SK-N-MC (cell line): ENCODE results near the gene VIT.

Source experiments
- EZH2 ChIP-seq: fragments of 200-600 bp; sonication (generic); IDR thresholded peaks from one replicate; pipeline ENCODE4 v1.6.1; 2017; ENCODE audit warnings: antibody characterized with exemption
- FOXP2 ChIP-seq: optimal IDR thresholded peaks from 2 replicates; pipeline ENCODE3; 2011; ENCODE audit warnings: mild to moderate bottlenecking, moderate library complexity; ENCODE audit not compliant: insufficient read depth; ENCODE audit errors: extremely low read length, control extremely low read depth
- POLR2AphosphoS5 ChIP-seq: IDR thresholded peaks from 2 replicates; pipeline ENCODE4 v1.6.1; 2012; ENCODE audit warnings: mild to moderate bottlenecking, low read depth, low read length, borderline replicate concordance

DNA sequence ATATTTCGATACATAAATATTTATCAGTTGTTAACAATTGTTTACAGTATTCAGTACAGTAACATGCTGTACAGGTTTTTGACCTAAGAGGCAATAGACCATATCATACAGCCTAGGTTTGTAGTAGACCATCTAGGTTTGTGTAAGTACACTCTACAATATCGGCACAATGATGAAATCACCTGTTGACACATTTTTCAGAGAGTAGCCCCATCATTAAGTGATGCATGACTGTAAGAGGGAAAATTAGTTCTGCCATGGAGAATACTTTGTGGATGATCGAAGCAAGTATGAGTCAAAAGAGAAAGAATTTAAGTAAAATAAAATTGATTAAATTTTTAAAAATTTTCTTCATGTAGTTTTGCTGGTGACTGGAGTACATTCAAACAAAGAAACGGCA lies 32.6 kb downstream of the VIT start:
- TF ChIP-seq POLR2AphosphoS5 (no peak), EZH2 (no peak), FOXP2 (no peak)
